Measurements from ENCODE around the gene B3GALT5.

Gene B3GALT5

DNA sequence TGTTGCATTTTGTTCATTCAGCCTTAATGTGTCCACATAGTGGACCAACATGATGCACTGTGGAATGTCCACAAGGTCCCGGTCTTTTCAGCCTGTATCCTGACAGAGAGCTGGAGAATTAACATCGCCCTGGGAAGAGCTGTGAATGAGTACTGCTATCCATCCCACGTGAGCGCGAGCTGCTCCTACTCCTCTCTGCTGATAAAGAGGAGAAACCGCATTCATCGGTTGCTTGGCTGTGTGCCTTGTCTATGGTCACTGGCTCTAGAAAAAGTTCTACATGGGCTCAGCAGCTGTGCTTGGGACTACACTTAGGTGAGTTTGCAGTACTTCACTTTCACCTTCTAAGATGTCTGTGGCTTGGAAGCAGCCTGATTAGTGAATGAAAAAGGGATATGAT is 101.2 kb downstream of the B3GALT5 start:
- no peak overlapping the region for H3K27ac ChIP-seq (ENCODE audit: low read length, poor library complexity, severe bottlenecking)
- H3K18ac ChIP-seq (ENCODE audit: low read depth in 1 of 2, low read length in 2 of 2), result no peak overlapping the region
- WGBS, result 87% methylated on average over 7 of the region's 7 CpGs

GRCh38 chr21:39714331-39714730 is 101.6 kb downstream of the B3GALT5 start:
- WGBS, result 86% methylated on average over 1 of the region's 1 CpG
- DNase-seq, result no peak
- Histone ChIP-seq H3K4me3 (ENCODE audit: insufficient read depth in 1 of 2, low read depth in 1 of 2, low read length in 2 of 2) (no peak overlapping the region), H3K4me2 (ENCODE audit: low read length, poor library complexity, severe bottlenecking) (no peak overlapping the region), H3K4me1 (ENCODE audit: control insufficient read depth, insufficient read depth, low read depth, low read length) (peaks cover 4% of the 10 kb centered on the region), H2BK12ac (ENCODE audit: low read length in 2 of 2) (no peak overlapping the region), H3K36me3 (ENCODE audit: control insufficient read depth in 1 of 2, insufficient read depth in 2 of 2, low read depth in 1 of 2, low read length in 2 of 2) (no peaks in the 10 kb centered on the region), H3K27me3 (ENCODE audit: control insufficient read depth in 1 of 2, insufficient read depth in 1 of 2, low read length in 2 of 2) (peaks cover 0 to 37% of the 10 kb centered on the region in 2 experiments), H3K14ac (ENCODE audit: low read length in 2 of 2) (no peak overlapping the region), H4K91ac (ENCODE audit: low read length) (no peak overlapping the region), H3K9me3 (ENCODE audit: control insufficient read depth, low read length) (no peaks in the 10 kb centered on the region), H3K18ac (ENCODE audit: low read depth in 1 of 2, low read length in 2 of 2) (no peak overlapping the region), H3K27ac (ENCODE audit: low read length, poor library complexity, severe bottlenecking) (no peak overlapping the region), H3K79me1 (replicated peaks; ENCODE audit: low read length, poor library complexity, severe bottlenecking) (no peaks in the 10 kb centered on the region), H3K4ac (ENCODE audit: low read depth in 1 of 2, low read length in 2 of 2) (no peak overlapping the region), H2BK15ac (ENCODE audit: low read depth, poor library complexity, severe bottlenecking) (no peak overlapping the region), H2BK5ac (ENCODE audit: low read depth, low read length, poor library complexity, severe bottlenecking) (no peak overlapping the region), H3K23ac (ENCODE audit: low read length in 2 of 2) (no peak overlapping the region), H2AK5ac (ENCODE audit: low read length, severe bottlenecking) (no peak overlapping the region), H4K8ac (ENCODE audit: low read length) (no peak overlapping the region), H2BK120ac (ENCODE audit: low read depth, low read length) (no peak overlapping the region), H2AFZ (ENCODE audit: low read depth, low read length) (no peak overlapping the region), H3K9ac (ENCODE audit: low read length) (no peak overlapping the region)

More for the DNA sequence above, 101.2 kb downstream of the B3GALT5 start:
- Histone ChIP-seq H3K9me3 (ENCODE audit: control insufficient read depth, low read length) (no peaks in the 10 kb centered on the region), H3K36me3 (ENCODE audit: control insufficient read depth in 1 of 2, insufficient read depth in 2 of 2, low read depth in 1 of 2, low read length in 2 of 2) (no peaks in the 10 kb centered on the region), H2AFZ (ENCODE audit: low read depth, low read length) (no peak overlapping the region), H2BK12ac (ENCODE audit: low read length in 2 of 2) (no peak overlapping the region), H3K4me1 (ENCODE audit: control insufficient read depth, insufficient read depth, low read depth, low read length) (peaks cover 4% of the 10 kb centered on the region), H3K27me3 (ENCODE audit: control insufficient read depth in 1 of 2, insufficient read depth in 1 of 2, low read length in 2 of 2) (peaks cover 0 to 42% of the 10 kb centered on the region in 2 experiments), H3K9ac (ENCODE audit: low read length) (no peak overlapping the region), H2BK5ac (ENCODE audit: low read depth, low read length, poor library complexity, severe bottlenecking) (no peak overlapping the region), H4K8ac (ENCODE audit: low read length) (no peak overlapping the region), H3K23ac (ENCODE audit: low read length in 2 of 2) (no peak overlapping the region), H3K79me1 (replicated peaks; ENCODE audit: low read length, poor library complexity, severe bottlenecking) (no peaks in the 10 kb centered on the region), H2BK120ac (ENCODE audit: low read depth, low read length) (no peak overlapping the region), H4K91ac (ENCODE audit: low read length) (no peak overlapping the region), H3K4ac (ENCODE audit: low read depth in 1 of 2, low read length in 2 of 2) (no peak overlapping the region), H2BK15ac (ENCODE audit: low read depth, poor library complexity, severe bottlenecking) (no peak overlapping the region), H2AK5ac (ENCODE audit: low read length, severe bottlenecking) (no peak overlapping the region), H3K4me2 (ENCODE audit: low read length, poor library complexity, severe bottlenecking) (no peak overlapping the region), H3K4me3 (ENCODE audit: insufficient read depth in 1 of 2, low read depth in 1 of 2, low read length in 2 of 2) (no peak overlapping the region), H3K14ac (ENCODE audit: low read length in 2 of 2) (no peak overlapping the region)
- DNase-seq, result no peak

- Histone ChIP-seq H3K27me3 (ENCODE audit: control insufficient read depth in 1 of 2, insufficient read depth in 1 of 2, low read length in 2 of 2) (peaks cover 0 to 29% of the 10 kb centered on the region in 2 experiments), H3K79me1 (replicated peaks; ENCODE audit: low read length, poor library complexity, severe bottlenecking) (no peaks in the 10 kb centered on the region)
- WGBS, result 5% methylated on average over 4 of the region's 10 CpGs
Measured at GRCh38 chr21:39715804-39716397, 103.2 kb downstream of the B3GALT5 start.

DNA sequence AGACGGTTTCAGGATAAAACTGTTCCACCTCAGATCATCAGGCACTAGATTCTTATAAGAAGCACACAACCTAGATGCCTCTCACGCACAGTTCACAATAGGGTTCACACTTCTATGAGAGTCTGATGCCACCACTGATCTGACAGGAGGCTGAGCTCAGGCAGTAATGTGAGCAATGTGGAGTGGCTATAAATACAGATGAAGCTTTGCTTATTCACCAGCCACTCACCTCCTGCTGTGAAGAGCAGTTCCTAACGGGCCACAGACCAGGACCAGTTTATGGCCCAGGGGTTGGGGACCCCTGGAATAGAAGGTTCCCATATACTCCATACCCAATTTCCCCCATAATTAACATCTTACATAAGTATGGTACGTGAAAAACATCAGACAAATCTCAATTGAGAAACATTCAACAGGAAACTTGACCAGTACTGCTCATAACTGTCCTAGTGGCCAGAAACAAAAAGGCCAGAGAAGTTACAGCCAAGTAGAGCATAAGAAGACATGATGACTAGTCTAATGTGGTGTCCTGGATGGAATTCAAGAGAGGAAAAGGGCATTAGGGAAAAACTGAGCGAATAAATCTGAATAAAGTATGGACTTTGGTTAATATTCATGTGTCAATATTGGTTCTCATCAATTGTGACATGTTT is 107.5 kb downstream of the B3GALT5 start:
- Histone ChIP-seq H4K91ac (ENCODE audit: low read length) (no peak overlapping the region), H3K4me3 (ENCODE audit: insufficient read depth in 1 of 2, low read depth in 1 of 2, low read length in 2 of 2) (no peak overlapping the region), H4K8ac (ENCODE audit: low read length) (no peak overlapping the region), H3K4ac (ENCODE audit: low read depth in 1 of 2, low read length in 2 of 2) (no peak overlapping the region), H3K14ac (ENCODE audit: low read length in 2 of 2) (no peak overlapping the region), H3K18ac (ENCODE audit: low read depth in 1 of 2, low read length in 2 of 2) (no peak overlapping the region), H2BK12ac (ENCODE audit: low read length in 2 of 2) (no peak overlapping the region), H2AK5ac (ENCODE audit: low read length, severe bottlenecking) (no peak overlapping the region), H3K9ac (ENCODE audit: low read length) (no peak overlapping the region), H3K27me3 (ENCODE audit: control insufficient read depth in 1 of 2, insufficient read depth in 1 of 2, low read length in 2 of 2) (peaks cover 0 to 4% of the 10 kb centered on the region in 2 experiments), H3K4me2 (ENCODE audit: low read length, poor library complexity, severe bottlenecking) (no peak overlapping the region), H2BK120ac (ENCODE audit: low read depth, low read length) (no peak overlapping the region), H3K23ac (ENCODE audit: low read length in 2 of 2) (no peak overlapping the region), H2BK15ac (ENCODE audit: low read depth, poor library complexity, severe bottlenecking) (no peak overlapping the region), H3K27ac (ENCODE audit: low read length, poor library complexity, severe bottlenecking) (no peak overlapping the region), H3K79me1 (replicated peaks; ENCODE audit: low read length, poor library complexity, severe bottlenecking) (no peaks in the 10 kb centered on the region), H2BK5ac (ENCODE audit: low read depth, low read length, poor library complexity, severe bottlenecking) (no peak overlapping the region), H3K9me3 (ENCODE audit: control insufficient read depth, low read length) (no peaks in the 10 kb centered on the region), H3K36me3 (ENCODE audit: control insufficient read depth in 1 of 2, insufficient read depth in 2 of 2, low read depth in 1 of 2, low read length in 2 of 2) (no peaks in the 10 kb centered on the region), H3K4me1 (ENCODE audit: control insufficient read depth, insufficient read depth, low read depth, low read length) (peaks cover 4% of the 10 kb centered on the region), H2AFZ (ENCODE audit: low read depth, low read length) (no peak overlapping the region)
- WGBS, result 56% methylated on average over 5 of the region's 5 CpGs
- no peak for DNase-seq

More at GRCh38 chr21:39715804-39716397, 103.2 kb downstream of the B3GALT5 start:
- Histone ChIP-seq H2BK120ac (ENCODE audit: low read depth, low read length) (no peak overlapping the region), H3K9me3 (ENCODE audit: control insufficient read depth, low read length) (no peaks in the 10 kb centered on the region), H2BK5ac (ENCODE audit: low read depth, low read length, poor library complexity, severe bottlenecking) (no peak overlapping the region), H3K9ac (ENCODE audit: low read length) (no peak overlapping the region), H3K4me2 (ENCODE audit: low read length, poor library complexity, severe bottlenecking) (no peak overlapping the region), H4K91ac (ENCODE audit: low read length) (no peak overlapping the region), H2BK15ac (ENCODE audit: low read depth, poor library complexity, severe bottlenecking) (no peak overlapping the region), H4K8ac (ENCODE audit: low read length) (no peak overlapping the region), H3K27ac (ENCODE audit: low read length, poor library complexity, severe bottlenecking) (no peak overlapping the region), H3K36me3 (ENCODE audit: control insufficient read depth in 1 of 2, insufficient read depth in 2 of 2, low read depth in 1 of 2, low read length in 2 of 2) (no peaks in the 10 kb centered on the region), H3K4ac (ENCODE audit: low read depth in 1 of 2, low read length in 2 of 2) (no peak overlapping the region), H3K18ac (ENCODE audit: low read depth in 1 of 2, low read length in 2 of 2) (no peak overlapping the region), H2AFZ (ENCODE audit: low read depth, low read length) (no peak overlapping the region), H2BK12ac (ENCODE audit: low read length in 2 of 2) (no peak overlapping the region), H3K4me1 (ENCODE audit: control insufficient read depth, insufficient read depth, low read depth, low read length) (peaks cover 5% of the 10 kb centered on the region), H3K4me3 (ENCODE audit: insufficient read depth in 1 of 2, low read depth in 1 of 2, low read length in 2 of 2) (no peak overlapping the region), H3K14ac (ENCODE audit: low read length in 2 of 2) (no peak overlapping the region), H2AK5ac (ENCODE audit: low read length, severe bottlenecking) (no peak overlapping the region), H3K23ac (ENCODE audit: low read length in 2 of 2) (no peak overlapping the region)
- peak; percentile 47 for DNase-seq

Measured in mesenchymal stem cell (in vitro differentiated cells and primary cell).